H1 (cell line): ENCODE results near the gene KCNK2.

Experiments used
- GABPA ChIP-seq: IDR thresholded peaks from 2 replicates; pipeline ENCODE4 v1.6.1; 2011; ENCODE audit warnings: mild to moderate bottlenecking, low read length, moderate library complexity, borderline replicate concordance; ENCODE audit not compliant: insufficient read depth
- HDAC2 ChIP-seq, 2 experiments: fragments of 300-600 bp in 1 of 2; sonication (generic) in 1 of 2; IDR thresholded peaks; 2 replicates each; pipeline ENCODE4 v1.6.1; 2011 to 2012; ENCODE audit warnings: low read depth in 2 of 2, low read length in 2 of 2, mild to moderate bottlenecking in 2 of 2, moderate library complexity in 2 of 2, borderline replicate concordance in 1 of 2, inconsistent platforms in 1 of 2
- JUN ChIP-seq: IDR thresholded peaks from 2 replicates; pipeline ENCODE4 v1.6.1; 2011; ENCODE audit warnings: low read depth, mild to moderate bottlenecking, improper control_type of control experiment, low read length
- KDM4A ChIP-seq: IDR thresholded peaks from one replicate; pipeline ENCODE4 v1.7.1; 2012; ENCODE audit warnings: low read depth, mild to moderate bottlenecking, moderate library complexity, low read length, inconsistent platforms; ENCODE audit not compliant: severe bottlenecking
- NRF1 ChIP-seq: IDR thresholded peaks from 2 replicates; pipeline ENCODE4 v1.6.1; 2011; ENCODE audit warnings: mild to moderate bottlenecking, low read depth, low read length, improper control_type of control experiment
- RAD21 ChIP-seq, 2 experiments: IDR thresholded peaks in 1 of 2; conservative IDR thresholded peaks in 1 of 2; 2 replicates each; pipeline ENCODE4 v1.6.1; 2011; ENCODE audit warnings: low read depth in 2 of 2, low read length in 2 of 2, improper control_type of control experiment in 1 of 2, inconsistent platforms in 1 of 2, mild to moderate bottlenecking in 1 of 2, moderate library complexity in 1 of 2
- SAP30 ChIP-seq: fragments of 300-600 bp; sonication (generic); IDR thresholded peaks from 2 replicates; pipeline ENCODE4 v1.7.1; 2012; ENCODE audit warnings: low read length, moderate library complexity, mild to moderate bottlenecking, inconsistent platforms; ENCODE audit not compliant: insufficient read depth, insufficient replicate concordance
- TF ChIP-seq, protein P1 (sequence below), 3 experiments: IDR thresholded peaks; 1 replicate in 2 of 3; 2 replicates in 1 of 3; pipeline versions ENCODE4 v1.5.1 to v1.6.1; 2011; ENCODE audit warnings: low read length in 3 of 3, mild to moderate bottlenecking in 3 of 3, inconsistent platforms in 2 of 3, low read depth in 1 of 3, moderate library complexity in 1 of 3; ENCODE audit not compliant: insufficient read depth in 1 of 3; ENCODE audit errors: control extremely low read depth in 1 of 3

DNA sequence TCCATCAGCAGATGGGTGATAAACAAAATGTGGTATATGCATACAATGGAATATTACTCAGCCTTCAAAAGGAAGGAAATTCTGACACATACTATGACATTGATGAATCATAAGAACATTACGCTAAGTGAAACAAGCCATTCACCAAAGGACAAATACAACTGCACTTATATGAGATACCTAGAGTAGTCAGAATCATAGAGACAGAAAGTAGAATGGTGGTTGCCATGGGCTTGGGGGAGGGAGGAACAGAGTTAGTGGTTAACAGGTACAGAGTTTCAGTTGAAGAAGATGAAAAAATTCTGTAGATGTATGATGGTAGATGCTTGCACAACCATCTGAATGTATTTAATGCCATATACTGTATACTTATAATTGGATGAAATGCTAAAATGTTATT is 39.1 kb upstream of the KCNK2 start:
- TF ChIP-seq KDM4A (no peak), SAP30 (no peak), NRF1 (no peak), JUN (no peak), RAD21 (IDR thresholded peaks at IDR 0.05 in 1 of 2, conservative IDR thresholded peaks at IDR 0.05 in 1 of 2; ENCODE audit: low read depth in 2 of 2, low read length in 2 of 2) (no peak), HDAC2 (IDR thresholded peaks at IDR 0.05; ENCODE audit: borderline replicate concordance in 1 of 2, low read depth in 2 of 2, low read length in 2 of 2) (no peak), GABPA (no peak)
- TF ChIP-seq, protein P1, sequence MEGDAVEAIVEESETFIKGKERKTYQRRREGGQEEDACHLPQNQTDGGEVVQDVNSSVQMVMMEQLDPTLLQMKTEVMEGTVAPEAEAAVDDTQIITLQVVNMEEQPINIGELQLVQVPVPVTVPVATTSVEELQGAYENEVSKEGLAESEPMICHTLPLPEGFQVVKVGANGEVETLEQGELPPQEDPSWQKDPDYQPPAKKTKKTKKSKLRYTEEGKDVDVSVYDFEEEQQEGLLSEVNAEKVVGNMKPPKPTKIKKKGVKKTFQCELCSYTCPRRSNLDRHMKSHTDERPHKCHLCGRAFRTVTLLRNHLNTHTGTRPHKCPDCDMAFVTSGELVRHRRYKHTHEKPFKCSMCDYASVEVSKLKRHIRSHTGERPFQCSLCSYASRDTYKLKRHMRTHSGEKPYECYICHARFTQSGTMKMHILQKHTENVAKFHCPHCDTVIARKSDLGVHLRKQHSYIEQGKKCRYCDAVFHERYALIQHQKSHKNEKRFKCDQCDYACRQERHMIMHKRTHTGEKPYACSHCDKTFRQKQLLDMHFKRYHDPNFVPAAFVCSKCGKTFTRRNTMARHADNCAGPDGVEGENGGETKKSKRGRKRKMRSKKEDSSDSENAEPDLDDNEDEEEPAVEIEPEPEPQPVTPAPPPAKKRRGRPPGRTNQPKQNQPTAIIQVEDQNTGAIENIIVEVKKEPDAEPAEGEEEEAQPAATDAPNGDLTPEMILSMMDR (IDR thresholded peaks at IDR 0.05; ENCODE audit: control extremely low read depth in 1 of 3, insufficient read depth in 1 of 3, low read depth in 1 of 3, low read length in 3 of 3), result no peak
